ENCODE results near the gene ADAMTS8.

GRCh38 chr11:130416906-130417305 is 11.5 kb downstream of the ADAMTS8 start:
- TF ChIP-seq EZH2 (IDR thresholded peaks at IDR 0.05; ENCODE audit: insufficient read depth, poor library complexity, severe bottlenecking) = no peak
- TF ChIP-seq EZH2phosphoT487 (IDR thresholded peaks at IDR 0.05; ENCODE audit: insufficient read depth, low read depth) = no peak

All from GM23248 (cell line).